HG03196 (cell line): Measurements from ENCODE around the gene PARD3B.

ENCODE experiments used
- ATAC-seq: cut with Tn5 transposase; IDR thresholded peaks from one replicate; pipeline ENCODE4 v1.9.1; 2021; ENCODE audit not compliant: unreplicated experiment

Gene PARD3B

GRCh38 chr2:205089958-205090357 is 544.7 kb downstream of the PARD3B start:
- ATAC-seq: no peak

- no peak for ATAC-seq
Measured at GRCh38 chr2:205091411-205091810, 546.1 kb downstream of the PARD3B start.

GRCh38 chr2:205094031-205094430 is 548.8 kb downstream of the PARD3B start:
- ATAC-seq: no peak

GRCh38 chr2:205103699-205104098 is 558.4 kb downstream of the PARD3B start:
- ATAC-seq: no peak

- no peak for ATAC-seq
Measured at GRCh38 chr2:205107810-205108209, 562.5 kb downstream of the PARD3B start.

GRCh38 chr2:205115511-205115910 is 570.2 kb downstream of the PARD3B start:
- ATAC-seq: no peak

- no peak for ATAC-seq
Measured at GRCh38 chr2:205117125-205117524, 571.9 kb downstream of the PARD3B start.

GRCh38 chr2:205119136-205119535 is 573.9 kb downstream of the PARD3B start:
- ATAC-seq: no peak

GRCh38 chr2:205128726-205129125 is 583.5 kb downstream of the PARD3B start:
- ATAC-seq: no peak

- ATAC-seq: no peak
Measured at GRCh38 chr2:205129531-205129930, 584.3 kb downstream of the PARD3B start.

- ATAC-seq: no peak
Measured at GRCh38 chr2:205130111-205130829, 585.0 kb downstream of the PARD3B start.

GRCh38 chr2:205133544-205133943 is 588.3 kb downstream of the PARD3B start:
- no peak for ATAC-seq

- ATAC-seq: no peak
Measured at GRCh38 chr2:205138735-205139134, 593.5 kb downstream of the PARD3B start.

GRCh38 chr2:205139822-205140463 is 594.7 kb downstream of the PARD3B start:
- peak; percentile 78 for ATAC-seq

GRCh38 chr2:205141381-205141780 is 596.1 kb downstream of the PARD3B start:
- no peak for ATAC-seq

- ATAC-seq: no peak
Measured at GRCh38 chr2:205145888-205146287, 600.6 kb downstream of the PARD3B start.

- ATAC-seq: no peak
Measured at GRCh38 chr2:205148755-205149154, 603.5 kb downstream of the PARD3B start.

GRCh38 chr2:205156457-205156856 is 611.2 kb downstream of the PARD3B start:
- ATAC-seq: no peak

- ATAC-seq: no peak
Measured at GRCh38 chr2:205158404-205158803, 613.1 kb downstream of the PARD3B start.

- no peak for ATAC-seq
Measured at GRCh38 chr2:205161156-205161839, 616.0 kb downstream of the PARD3B start.

- no peak for ATAC-seq
Measured at GRCh38 chr2:205166745-205167144, 621.5 kb downstream of the PARD3B start.

- ATAC-seq: no peak
Measured at GRCh38 chr2:205169012-205169411, 623.7 kb downstream of the PARD3B start.
